HepG2 (cell line): ENCODE results near the gene DSEL.

Source experiments
- CEBPB ChIP-seq: IDR thresholded peaks from 2 replicates; pipeline ENCODE4 v1.6.1; 2011; ENCODE audit warnings: low read depth, low read length, improper control_type of control experiment, borderline replicate concordance
- EZH2 ChIP-seq: conservative IDR thresholded peaks from 2 replicates; pipeline ENCODE4 v1.6.1; 2012; ENCODE audit warnings: mild to moderate bottlenecking, low read depth, low read length, moderate library complexity
- GTF2F1 ChIP-seq: fragments of 150-350 bp; IDR thresholded peaks from 2 replicates; pipeline ENCODE4 v1.6.1; 2014; ENCODE audit warnings: low read length
- HOMEZ ChIP-seq: IDR thresholded peaks from 2 replicates; pipeline ENCODE4 v1.6.1; 2016; ENCODE audit warnings: low read depth
- JUND ChIP-seq: sonication (generic); formaldehyde crosslinking; IDR thresholded peaks from 2 replicates; pipeline ENCODE4 v1.8.0; 2022; ENCODE audit warnings: mild to moderate bottlenecking, missing genetic modification reagents
- KMT2A ChIP-seq: sonication (generic); formaldehyde crosslinking; IDR thresholded peaks from 2 replicates; pipeline ENCODE4 v1.4.0; 2020; ENCODE audit warnings: missing genetic modification reagents
- MYC ChIP-seq: sonication (generic); formaldehyde crosslinking; IDR thresholded peaks from 2 replicates; pipeline ENCODE4 v1.9.0; 2021; ENCODE audit warnings: missing genetic modification reagents, borderline replicate concordance
- NFE2L2 ChIP-seq: fragments of 150-350 bp; IDR thresholded peaks from 2 replicates; pipeline ENCODE4 v1.6.1; 2014; ENCODE audit warnings: low read length
- PPARG ChIP-seq: conservative IDR thresholded peaks from 2 replicates; pipeline ENCODE4 v1.6.1; 2016; ENCODE audit warnings: missing biosample characterization, missing genetic modification reagents
- RAD21 ChIP-seq: fragments of 450-650 bp; formaldehyde crosslinking; IDR thresholded peaks from 2 replicates; pipeline ENCODE4 v1.5.0; 2020; ENCODE audit warnings: mild to moderate bottlenecking
- TAF1 ChIP-seq: sonication (generic); formaldehyde crosslinking; IDR thresholded peaks from 2 replicates; pipeline ENCODE4 v1.4.0; 2020; ENCODE audit warnings: missing genetic modification reagents
- TOE1 ChIP-seq: sonication (generic); formaldehyde crosslinking; IDR thresholded peaks from 2 replicates; pipeline ENCODE4 v1.4.0; 2020; ENCODE audit warnings: mild to moderate bottlenecking, missing genetic modification reagents
- ZNF615 ChIP-seq: sonication (generic); formaldehyde crosslinking; IDR thresholded peaks from 2 replicates; pipeline ENCODE4 v1.5.0; 2020; ENCODE audit warnings: mild to moderate bottlenecking, missing genetic modification reagents, borderline replicate concordance

- TF ChIP-seq TOE1 (CRISPR knock-in tag) (no peak), GTF2F1 (no peak), JUND (CRISPR knock-in tag) (no peak), RAD21 (no peak), EZH2 (no peak), ZNF615 (no peak), KMT2A (CRISPR knock-in tag) (no peak), MYC (no peak), CEBPB (no peak), TAF1 (CRISPR knock-in tag) (no peak), NFE2L2 (no peak), HOMEZ (no peak), PPARG (CRISPR knock-in tag) (no peak)
Observed at GRCh38 chr18:67476585-67476984, 39.9 kb downstream of the DSEL start.
